Daoy (cell line): ENCODE measurements around the gene PPFIA2. TPM values are rescaled to one million over a fixed set of nuclear protein-coding genes. Genes with fewer than 3 reads are reported as not detected.

ENCODE experiments used
- DNase-seq: peaks from one replicate; pipeline ENCODE4 v3.0.0-alpha.2; 2015; ENCODE audit warnings: low read depth
- total RNA-seq: library from RNA; depleted of rRNA; stranded (reverse); fragments of >200 nt; shearing (Covaris generic); gene quantifications from 2 replicates; pipeline ENCODE4 v1.2.3, GENCODE V29; 2014

The PPFIA2 gene
- total RNA-seq, 1 experiment from 2014 or later: 1.8 TPM

- no peak for DNase-seq
These were observed 547.8 kb downstream of the PPFIA2 start for GRCh38 chr12:81211306-81211705.

- peak; percentile 89 for DNase-seq
These were observed 549.4 kb downstream of the PPFIA2 start for GRCh38 chr12:81209772-81210225.

- DNase-seq: peak; percentile 11
These were observed 550.1 kb downstream of the PPFIA2 start for GRCh38 chr12:81209012-81209411.

DNA sequence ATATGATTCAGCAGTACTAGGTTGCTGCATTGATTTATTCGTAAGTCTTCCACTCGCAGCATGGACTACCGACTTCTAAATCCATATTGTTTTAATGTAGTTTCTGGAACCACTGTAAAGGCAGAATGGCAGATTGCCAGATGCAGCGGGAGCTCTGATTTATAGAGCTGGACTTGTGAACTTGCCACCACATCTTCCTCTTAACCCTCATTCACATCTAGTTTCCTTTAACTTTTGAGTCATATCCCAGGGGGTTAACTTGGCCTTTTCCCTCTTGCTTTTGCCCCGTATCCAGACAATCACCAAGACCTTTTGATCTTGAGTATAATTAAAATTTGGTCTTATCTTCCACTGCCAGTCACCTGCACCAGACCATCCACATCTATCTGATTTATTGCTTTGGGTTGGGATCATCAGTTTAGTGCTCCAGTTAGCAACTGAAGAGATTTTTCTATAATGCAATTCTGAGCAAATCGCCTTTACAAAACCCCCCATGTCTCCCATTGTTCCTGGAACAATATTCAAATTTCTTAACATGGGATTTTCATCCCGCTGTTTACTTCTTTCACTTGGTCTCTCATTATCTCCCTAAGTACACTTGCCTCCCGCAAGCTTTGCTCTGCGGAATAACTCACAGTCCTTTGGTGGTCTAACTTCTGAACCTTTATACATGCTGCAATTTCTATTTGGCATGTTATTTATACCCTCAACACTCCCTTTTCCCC, 550.8 kb downstream of the PPFIA2 start:
- peak; percentile 37 for DNase-seq
